Stimulated activated CD8-positive, alpha-beta memory T cell treated with anti-CD3 and anti-CD28 coated beads, Interleukin-7, amount 100 ng/mL, for 24 hours (primary cell): Measurements from ENCODE around the gene C1orf210.

Experiments
- DNase-seq: peaks from one replicate; pipeline ENCODE4 v3.0.0-alpha.2; 2020; ENCODE audit warnings: low read depth

The C1orf210 gene

DNA sequence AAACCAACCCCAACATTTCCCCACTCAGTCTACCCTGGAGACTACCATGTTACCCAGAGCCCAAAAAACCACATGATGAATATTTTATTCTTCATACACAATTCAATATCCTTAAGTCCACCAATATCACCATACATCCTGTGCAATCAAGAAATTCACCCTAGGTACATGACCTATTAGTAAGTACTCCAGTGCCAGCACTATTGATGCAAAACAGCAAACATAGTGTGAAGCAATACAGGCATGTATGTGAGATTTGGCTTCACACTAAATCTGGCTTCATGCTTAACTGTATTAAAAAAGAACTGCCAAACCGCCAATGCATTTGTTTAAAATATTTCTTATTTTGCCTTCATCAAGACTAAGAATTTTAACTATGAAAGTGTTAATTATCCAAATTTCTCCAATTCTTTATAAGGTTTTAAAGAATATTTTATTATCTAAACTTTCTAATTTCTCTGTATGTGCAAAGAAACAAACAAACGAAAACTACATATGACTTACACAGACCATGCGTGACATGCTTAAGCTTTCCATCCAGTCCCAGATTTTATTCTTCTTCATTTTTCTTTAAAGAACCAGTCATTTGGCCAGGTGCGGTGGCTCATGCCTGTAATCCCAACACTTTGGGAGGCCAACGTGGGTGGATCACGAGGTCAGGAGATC is 38.0 kb downstream of the C1orf210 start:
- no peak for DNase-seq

DNA sequence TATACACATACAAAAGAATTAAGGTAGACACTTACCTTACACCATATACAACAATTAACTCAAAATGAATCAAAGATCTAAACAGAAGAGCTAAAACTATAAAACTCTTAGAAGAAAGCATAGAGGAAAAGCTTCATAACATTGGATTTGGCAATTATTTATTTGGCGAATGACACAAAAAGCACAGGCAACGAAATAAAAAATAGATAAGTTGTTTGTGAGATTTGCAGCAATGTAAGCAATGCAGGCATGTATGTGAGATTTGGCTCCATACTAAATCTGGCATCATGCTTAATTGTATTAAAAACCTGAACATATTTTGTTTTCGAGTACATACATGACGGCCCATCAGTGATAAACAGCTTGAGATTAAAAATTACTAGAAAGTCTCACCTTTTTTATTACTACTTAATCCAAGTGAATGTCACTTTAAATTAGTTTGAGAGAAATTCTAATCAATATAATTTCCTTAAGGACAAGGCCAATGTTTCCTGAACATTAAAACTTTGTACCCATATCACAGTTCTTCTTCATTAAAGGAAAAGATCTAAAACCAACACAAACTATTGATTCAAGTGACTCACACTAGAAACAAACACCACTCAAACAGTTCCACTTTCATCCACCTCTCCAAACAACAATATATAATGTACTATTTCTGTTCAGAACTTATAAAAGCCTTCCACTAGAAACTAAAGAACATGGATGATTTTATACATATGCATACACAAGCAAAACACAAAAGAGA is 38.7 kb downstream of the C1orf210 start:
- no peak for DNase-seq

DNA sequence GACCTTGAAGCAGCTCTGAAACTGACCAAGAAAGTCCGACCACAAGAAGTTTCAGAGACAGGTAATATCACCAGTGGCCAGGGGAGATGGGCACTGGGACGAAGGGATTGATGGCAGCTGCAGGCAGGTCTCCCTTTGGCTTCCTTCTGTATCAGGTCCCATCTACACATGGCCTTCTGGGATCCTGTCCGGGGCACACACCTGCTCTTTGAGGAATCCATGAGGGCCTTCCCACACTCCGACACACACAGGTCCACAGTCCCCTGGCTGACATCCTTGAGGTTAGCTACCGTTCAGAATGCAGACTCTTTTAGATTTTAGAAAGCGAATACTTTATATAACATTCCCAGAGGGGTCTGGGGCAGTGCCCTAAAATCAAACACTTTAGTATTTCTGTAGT is 42.1 kb downstream of the C1orf210 start:
- DNase-seq = no peak

GRCh38 chr1:43241413-43241836 is 44.0 kb downstream of the C1orf210 start:
- no peak for DNase-seq

GRCh38 chr1:43239484-43239883 is 45.9 kb downstream of the C1orf210 start:
- DNase-seq = no peak

- DNase-seq = no peak
Measured at GRCh38 chr1:43238991-43239469, 46.4 kb downstream of the C1orf210 start.

DNA sequence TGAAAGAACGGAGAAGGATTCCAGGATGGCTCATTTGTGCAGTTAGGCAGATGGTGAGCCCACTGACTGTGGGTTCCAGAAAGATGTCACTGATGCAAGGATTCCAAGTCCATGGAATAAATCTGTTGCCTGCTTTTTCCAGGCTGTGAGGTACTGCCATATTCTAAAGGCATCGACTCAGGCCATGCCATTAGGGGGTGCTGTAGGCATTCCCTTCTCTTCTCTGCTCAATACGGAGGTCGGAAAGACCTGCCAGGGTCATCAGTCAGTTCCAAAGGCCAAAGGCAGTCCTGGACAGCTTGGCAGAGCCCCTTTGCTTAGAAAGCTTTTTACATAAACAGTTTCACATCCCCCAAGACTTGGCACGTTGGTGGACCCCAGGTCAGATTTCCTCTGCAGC is 47.3 kb downstream of the C1orf210 start:
- DNase-seq = no peak

GRCh38 chr1:43237121-43237520 is 48.3 kb downstream of the C1orf210 start:
- no peak for DNase-seq

GRCh38 chr1:43235451-43236121 is 49.8 kb downstream of the C1orf210 start:
- DNase-seq = no peak

GRCh38 chr1:43235040-43235439 is 50.3 kb downstream of the C1orf210 start:
- DNase-seq = no peak

GRCh38 chr1:43234267-43234666 is 51.1 kb downstream of the C1orf210 start:
- DNase-seq = no peak

DNA sequence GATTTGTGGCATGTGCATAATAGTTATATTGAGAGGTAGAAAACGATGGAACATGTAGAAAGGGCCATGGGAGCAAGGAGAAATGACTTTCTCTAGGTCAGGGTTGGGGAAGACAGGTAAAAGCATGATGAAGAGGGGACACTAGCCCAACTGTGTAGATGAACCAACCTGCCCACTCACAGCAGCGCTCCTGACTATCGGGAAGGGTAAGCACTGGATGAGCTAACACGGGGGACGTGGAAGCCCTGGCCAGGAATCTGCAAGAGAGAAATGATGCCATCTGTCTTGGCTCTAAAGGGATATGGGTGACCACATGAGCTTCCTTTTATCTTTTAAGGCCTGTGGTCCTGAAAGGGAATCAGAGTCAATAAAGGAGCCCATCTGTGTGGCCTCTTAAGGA is 51.8 kb downstream of the C1orf210 start:
- DNase-seq = no peak

GRCh38 chr1:43232482-43232881 is 52.9 kb downstream of the C1orf210 start:
- no peak for DNase-seq

DNA sequence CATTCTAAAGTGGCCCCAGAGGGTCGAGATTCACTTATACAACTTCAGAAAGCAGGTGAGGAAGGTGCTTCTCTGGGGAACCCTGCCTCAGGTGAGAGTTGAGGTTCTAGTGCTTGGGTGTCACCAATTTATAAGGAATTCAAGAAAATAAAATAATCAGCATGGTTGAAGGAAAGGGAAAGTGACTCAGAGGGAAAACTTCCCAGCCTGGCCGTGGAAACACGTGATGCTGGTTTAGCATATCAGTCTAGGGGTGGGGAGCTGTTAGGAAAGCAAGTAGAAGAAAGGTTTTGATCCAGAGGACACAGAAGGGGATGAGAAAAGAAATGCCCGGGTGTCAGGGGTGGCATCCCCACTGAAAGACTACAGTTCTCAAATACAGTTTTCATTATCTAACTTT is 53.3 kb downstream of the C1orf210 start:
- no peak for DNase-seq
